NCI-H2107 treated with DMSO at 0.1 percent for 48 hours (cell line): ENCODE results near the gene MOB3C.

Experiments
- DNase-seq: peaks from one replicate; lab custom pipeline; 2025; ENCODE audit not compliant: unreplicated experiment; lab: John Stamatoyannopoulos, UW

Gene MOB3C

DNA sequence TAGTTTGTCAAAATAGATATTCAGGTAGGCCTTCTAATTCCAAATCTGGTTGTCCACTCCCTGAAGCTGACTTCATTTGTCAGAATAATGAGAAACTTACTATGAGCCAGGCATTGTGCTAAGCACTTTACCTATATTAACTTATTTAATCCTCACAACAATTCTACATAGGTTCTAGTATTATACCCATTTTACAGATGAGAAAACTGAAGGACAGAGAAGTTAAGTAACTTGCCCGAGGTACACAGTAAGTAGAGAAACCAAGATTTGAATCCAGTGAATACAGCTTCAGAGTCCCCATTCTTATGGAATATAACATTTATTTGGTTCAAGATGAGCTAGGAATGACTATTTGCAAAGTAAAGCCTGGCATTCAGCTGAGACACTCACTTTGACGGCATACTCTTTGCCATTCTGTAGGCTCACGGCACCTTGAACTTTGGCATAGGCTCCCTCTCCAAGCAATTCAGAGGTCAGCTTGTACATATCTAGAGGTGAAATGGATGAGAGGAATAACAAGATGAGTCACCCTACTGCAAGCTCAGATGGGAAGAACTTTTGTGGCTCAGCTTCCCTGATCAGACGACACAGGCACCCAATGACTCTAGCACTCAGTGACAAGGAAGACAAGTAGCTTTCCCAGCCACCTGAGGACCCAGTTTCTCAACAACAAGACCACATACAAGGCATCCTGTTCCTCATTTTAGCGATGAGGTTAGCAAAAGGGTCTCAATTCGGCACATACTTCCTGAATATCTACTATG, 36.3 kb downstream of the MOB3C start:
- no peak for DNase-seq

DNA sequence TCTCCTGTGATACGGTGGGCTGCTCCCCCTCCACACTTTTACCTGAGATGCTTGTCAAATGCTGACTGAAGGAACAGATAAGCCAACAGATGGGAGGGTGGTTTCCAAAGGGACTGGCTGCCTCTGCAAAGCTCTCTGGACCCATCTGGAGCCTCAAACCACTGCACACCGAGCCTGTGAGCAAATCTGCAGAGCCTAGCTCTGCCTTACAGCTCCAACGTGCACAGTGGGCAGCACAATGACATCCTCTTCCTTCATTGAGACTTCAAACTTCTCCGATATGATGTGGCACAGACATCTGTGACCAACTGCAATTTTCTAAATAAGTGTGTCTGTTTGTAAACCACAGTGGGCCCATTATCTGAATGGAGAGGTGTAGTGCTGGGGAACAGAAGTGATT, 38.9 kb downstream of the MOB3C start:
- no peak for DNase-seq

- DNase-seq: no peak
These were observed 40.0 kb downstream of the MOB3C start for GRCh38 chr1:46576596-46576995.

DNA sequence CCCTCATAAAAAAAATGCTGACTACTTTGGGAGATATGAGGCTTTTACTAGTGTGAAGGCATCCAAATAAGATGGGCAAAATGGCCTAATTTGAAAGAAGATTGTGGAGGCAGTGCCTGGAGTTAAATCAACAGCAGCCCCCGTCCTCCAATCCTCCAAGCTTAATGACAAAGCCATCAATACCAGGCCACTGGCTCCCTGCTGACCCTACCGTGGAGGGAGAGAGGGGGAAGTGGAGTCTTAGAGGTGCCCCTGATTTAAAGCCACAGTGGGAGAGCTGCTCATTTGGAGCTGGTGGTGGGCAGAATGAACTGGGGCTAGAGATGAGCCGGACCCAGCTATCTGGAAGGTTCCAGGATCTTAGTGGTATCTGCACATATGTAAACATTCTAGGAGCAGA, 40.8 kb downstream of the MOB3C start:
- DNase-seq: no peak

- no peak for DNase-seq
These were observed 41.3 kb downstream of the MOB3C start for GRCh38 chr1:46575300-46575699.

GRCh38 chr1:46571691-46572225, 44.9 kb downstream of the MOB3C start:
- DNase-seq: no peak

GRCh38 chr1:46569884-46570725, 46.5 kb downstream of the MOB3C start:
- DNase-seq: no peak

- no peak for DNase-seq
These were observed 47.5 kb downstream of the MOB3C start for GRCh38 chr1:46569116-46569515.

DNA sequence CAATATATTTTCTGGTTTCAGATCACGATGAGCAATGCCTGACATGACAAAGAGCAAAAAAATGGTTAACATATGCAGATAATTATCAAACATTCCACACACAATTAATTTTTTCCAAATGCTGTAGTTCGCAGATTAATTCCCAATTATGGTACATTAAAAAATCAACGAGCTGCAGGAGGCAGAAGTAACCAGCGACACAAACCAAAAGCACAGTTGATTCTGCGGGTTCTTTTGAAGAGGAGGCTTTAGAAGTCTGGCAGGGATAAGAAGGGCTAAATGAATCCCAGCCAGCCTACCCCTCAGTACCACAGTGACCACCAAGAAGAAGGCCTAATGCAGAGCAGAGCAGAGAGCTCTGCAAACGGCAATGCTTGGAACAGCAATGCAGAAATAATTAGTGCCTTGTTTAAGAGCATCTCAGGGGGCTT, 48.1 kb downstream of the MOB3C start:
- no peak for DNase-seq

GRCh38 chr1:46563341-46563740, 53.3 kb downstream of the MOB3C start:
- no peak for DNase-seq

GRCh38 chr1:46562498-46562897, 54.1 kb downstream of the MOB3C start:
- no peak for DNase-seq

DNA sequence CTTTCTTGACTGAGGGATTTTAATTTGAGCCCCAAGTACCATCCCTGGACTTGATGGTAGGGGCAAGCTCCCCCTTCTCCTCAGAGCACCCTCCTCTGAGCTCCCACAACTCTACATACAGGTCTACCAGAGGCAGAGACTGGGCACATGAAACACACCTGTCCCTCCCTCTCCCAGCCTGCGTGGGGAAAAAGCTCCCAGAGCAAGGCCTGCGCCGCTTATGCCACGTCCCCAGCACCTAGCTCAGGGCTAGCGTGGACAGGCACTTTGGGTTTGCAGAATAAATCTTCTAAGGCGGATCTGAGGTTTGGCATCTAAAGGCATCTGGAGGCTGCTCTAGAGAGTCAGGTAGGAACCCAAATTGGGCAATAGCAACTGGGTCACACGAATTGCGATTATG, 57.6 kb downstream of the MOB3C start:
- DNase-seq: no peak

GRCh38 chr1:46558141-46558963, 58.3 kb downstream of the MOB3C start:
- DNase-seq: peak; percentile 85
